ENCODE measurements around the gene OXSR1.
"Not testable (repeated sequence)": the region's sequence is repeated elsewhere in the genome, so short reads cannot be mapped to it uniquely, and the experiment has no call there.

GRCh38 chr3:38160704-38161103 lies 4.6 kb upstream of the OXSR1 start:
- TF ChIP-seq, protein P1, sequence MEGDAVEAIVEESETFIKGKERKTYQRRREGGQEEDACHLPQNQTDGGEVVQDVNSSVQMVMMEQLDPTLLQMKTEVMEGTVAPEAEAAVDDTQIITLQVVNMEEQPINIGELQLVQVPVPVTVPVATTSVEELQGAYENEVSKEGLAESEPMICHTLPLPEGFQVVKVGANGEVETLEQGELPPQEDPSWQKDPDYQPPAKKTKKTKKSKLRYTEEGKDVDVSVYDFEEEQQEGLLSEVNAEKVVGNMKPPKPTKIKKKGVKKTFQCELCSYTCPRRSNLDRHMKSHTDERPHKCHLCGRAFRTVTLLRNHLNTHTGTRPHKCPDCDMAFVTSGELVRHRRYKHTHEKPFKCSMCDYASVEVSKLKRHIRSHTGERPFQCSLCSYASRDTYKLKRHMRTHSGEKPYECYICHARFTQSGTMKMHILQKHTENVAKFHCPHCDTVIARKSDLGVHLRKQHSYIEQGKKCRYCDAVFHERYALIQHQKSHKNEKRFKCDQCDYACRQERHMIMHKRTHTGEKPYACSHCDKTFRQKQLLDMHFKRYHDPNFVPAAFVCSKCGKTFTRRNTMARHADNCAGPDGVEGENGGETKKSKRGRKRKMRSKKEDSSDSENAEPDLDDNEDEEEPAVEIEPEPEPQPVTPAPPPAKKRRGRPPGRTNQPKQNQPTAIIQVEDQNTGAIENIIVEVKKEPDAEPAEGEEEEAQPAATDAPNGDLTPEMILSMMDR (IDR thresholded peaks at IDR 0.05 in 2 of 3, conservative IDR thresholded peaks at IDR 0.05 in 1 of 3; ENCODE audit: borderline replicate concordance in 1 of 3, insufficient read depth in 1 of 3, low read depth in 2 of 3, low read length in 2 of 3) = not testable (repeated sequence)
- TF ChIP-seq ATF3 (IDR thresholded peaks at IDR 0.05) = not testable (repeated sequence)

All from HCT116 (cell line).